OCI-LY3 (cell line): Measurements from ENCODE around the gene NUDT8.

ENCODE experiments used
- H2AFZ ChIP-seq: fragments of 200-600, 300-600 bp; shearing (Covaris generic); 2 replicates; pipeline ENCODE4 v1.6.0; 2014; ENCODE audit warnings: antibody characterized with exemption, low read depth, low read length
- H3K27ac ChIP-seq: fragments of 200-600, 300-600 bp; sonication (generic); 2 replicates; pipeline ENCODE4 v1.5.1; 2014; ENCODE audit warnings: mild to moderate bottlenecking, low read length, moderate library complexity, mixed read lengths
- H3K27me3 ChIP-seq: fragments of 200-600, 300-600 bp; sonication (generic); 2 replicates; pipeline ENCODE4 v1.6.1; 2014; ENCODE audit warnings: low read depth, low read length, mixed read lengths
- H3K36me3 ChIP-seq: fragments of 200-600, 300-600 bp; sonication (generic); replicated peaks from 2 replicates; pipeline ENCODE3; 2014; ENCODE audit warnings: low read depth, low read length, mixed read lengths
- H3K4me1 ChIP-seq: fragments of 300-600, 200-600 bp; sonication (generic); 2 replicates; pipeline ENCODE4 v1.6.1; 2014; ENCODE audit warnings: low read length, mixed read lengths
- H3K4me2 ChIP-seq: fragments of 200-600, 300-600 bp; sonication (generic); 2 replicates; pipeline ENCODE4 v1.6.1; 2014; ENCODE audit warnings: low read length, mixed read lengths
- H3K4me3 ChIP-seq: fragments of 300-600, 200-600 bp; sonication (generic); 2 replicates; pipeline ENCODE4 v1.5.1; 2014; ENCODE audit warnings: antibody characterized with exemption, mild to moderate bottlenecking, low read length, moderate library complexity
- H3K79me2 ChIP-seq: fragments of 300-600, 200-600 bp; shearing (Covaris generic); 2 replicates; pipeline ENCODE4 v1.6.1; 2014; ENCODE audit warnings: mild to moderate bottlenecking, low read length, mixed read lengths
- H3K9ac ChIP-seq: fragments of 300-600, 200-600 bp; shearing (Covaris generic); 2 replicates; pipeline ENCODE4 v1.6.0; 2014; ENCODE audit warnings: mild to moderate bottlenecking, low read length, moderate library complexity
- H3K9me3 ChIP-seq: fragments of 200-600, 300-600 bp; shearing (Covaris generic); 2 replicates; pipeline ENCODE4 v1.6.1; 2014; ENCODE audit warnings: low read length, mixed read lengths; ENCODE audit not compliant: insufficient read depth
- H4K20me1 ChIP-seq: fragments of 200-600, 300-600 bp; sonication (generic); 2 replicates; pipeline ENCODE4 v1.6.1; 2016; ENCODE audit warnings: low read length, mixed read lengths; ENCODE audit not compliant: insufficient read depth
- CTCF ChIP-seq: fragments of 200-600, 300-600 bp; sonication (generic); IDR thresholded peaks from 2 replicates; pipeline ENCODE4 v1.5.1; 2014; ENCODE audit warnings: antibody characterized with exemption, low read length, low read depth
- EZH2phosphoT487 ChIP-seq: fragments of 200-600 bp; shearing (Covaris generic); IDR thresholded peaks from 2 replicates; pipeline ENCODE4 v1.6.1; 2018; ENCODE audit warnings: antibody characterized with exemption, mixed run types, low read depth

The NUDT8 gene

GRCh38 chr11:67636962-67637361, 7.2 kb upstream of the NUDT8 start:
- 0 out of 2 replicates have a peak, but pooled peaks cover 2% of the 10 kb centered on the region for H3K4me1 ChIP-seq
- TF ChIP-seq EZH2phosphoT487 = no peak
- no peak for TF ChIP-seq CTCF
- H2AFZ ChIP-seq = no peak overlapping the region
- no peak overlapping the region for H3K4me2 ChIP-seq
- no peak overlapping the region for H3K27ac ChIP-seq
- no peak overlapping the region for H3K9ac ChIP-seq
- H3K36me3 ChIP-seq = no peaks in the 10 kb centered on the region
- no peaks in the 10 kb centered on the region for H3K9me3 ChIP-seq
- H3K4me3 ChIP-seq = no peak overlapping the region
- no peaks in the 10 kb centered on the region for H3K79me2 ChIP-seq
- H3K27me3 ChIP-seq = 0 out of 2 replicates have a peak, but pooled peaks cover 7% of the 10 kb centered on the region
- H4K20me1 ChIP-seq = no peaks in the 10 kb centered on the region

GRCh38 chr11:67635231-67635521, 5.4 kb upstream of the NUDT8 start:
- Histone ChIP-seq H3K27ac (no peak overlapping the region), H3K36me3 (no peaks in the 10 kb centered on the region), H3K27me3 (0 out of 2 replicates have a peak, but pooled peaks cover 3% of the 10 kb centered on the region), H3K4me3 (no peak overlapping the region), H3K79me2 (no peaks in the 10 kb centered on the region), H3K4me1 (peaks cover 10% of the 10 kb centered on the region), H2AFZ (no peak overlapping the region), H3K4me2 (no peak overlapping the region), H3K9me3 (no peaks in the 10 kb centered on the region), H3K9ac (no peak overlapping the region), H4K20me1 (no peaks in the 10 kb centered on the region)
- TF ChIP-seq CTCF = no peak
- no peak for TF ChIP-seq EZH2phosphoT487

- no peak overlapping the region for H3K4me3 ChIP-seq
- no peak overlapping the region for H3K27ac ChIP-seq
- no peaks in the 10 kb centered on the region for H3K9me3 ChIP-seq
- no peaks in the 10 kb centered on the region for H3K36me3 ChIP-seq
- no peak overlapping the region for H3K4me2 ChIP-seq
- TF ChIP-seq CTCF = no peak
- no peak for TF ChIP-seq EZH2phosphoT487
- H3K4me1 ChIP-seq = peaks cover 8% of the 10 kb centered on the region
- no peak overlapping the region for H3K9ac ChIP-seq
- H2AFZ ChIP-seq = no peak overlapping the region
- no peaks in the 10 kb centered on the region for H3K79me2 ChIP-seq
- no peaks in the 10 kb centered on the region for H4K20me1 ChIP-seq
- 0 out of 2 replicates have a peak, but pooled peaks cover 2% of the 10 kb centered on the region for H3K27me3 ChIP-seq
Observed at GRCh38 chr11:67634366-67635230, 4.9 kb upstream of the NUDT8 start.

DNA sequence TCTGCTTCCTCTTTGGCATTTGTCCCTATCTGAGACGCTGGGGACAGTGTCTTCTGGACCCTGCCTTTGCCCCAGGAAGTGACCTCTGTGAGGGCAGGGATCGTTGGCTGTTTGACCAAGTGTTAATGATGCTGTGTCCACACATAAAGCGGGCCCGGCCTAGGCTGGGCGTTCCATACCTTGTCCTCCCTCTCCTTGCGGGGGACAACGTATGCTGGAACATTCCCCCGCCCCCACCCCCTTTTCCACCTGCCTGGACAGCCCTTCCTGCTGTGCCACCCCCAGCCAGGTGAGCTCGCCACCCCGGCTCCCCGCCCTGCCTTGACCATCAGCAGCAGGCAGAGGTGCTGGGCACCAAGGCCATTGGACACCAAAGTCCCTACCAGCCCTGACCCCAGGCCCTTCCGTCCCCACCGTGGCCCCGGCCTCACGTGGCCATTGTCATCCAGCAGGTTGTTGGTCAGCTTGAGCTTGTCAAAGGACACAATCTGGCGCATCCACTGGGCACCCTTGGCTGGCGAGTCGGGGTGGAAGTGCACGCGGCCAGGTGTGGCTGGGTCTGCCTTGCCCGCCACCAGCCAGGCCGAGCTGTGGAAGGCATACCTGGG, 4.1 kb upstream of the NUDT8 start:
- Histone ChIP-seq H2AFZ (no peak overlapping the region), H3K9me3 (no peaks in the 10 kb centered on the region), H3K79me2 (peaks cover under 1% of the 10 kb centered on the region; the same call in 1 of the 2 replicates), H3K9ac (no peak overlapping the region), H3K4me3 (no peak overlapping the region), H4K20me1 (no peaks in the 10 kb centered on the region), H3K36me3 (no peaks in the 10 kb centered on the region), H3K27me3 (0 out of 2 replicates have a peak, but pooled peaks cover 2% of the 10 kb centered on the region), H3K27ac (no peak overlapping the region), H3K4me1 (peaks cover 11% of the 10 kb centered on the region), H3K4me2 (no peak overlapping the region)
- TF ChIP-seq CTCF = no peak
- no peak for TF ChIP-seq EZH2phosphoT487
